KMS-11 (cell line): ENCODE results near the gene CCDC92B.

ENCODE experiments used
- H2AFZ ChIP-seq: fragments of 200-600 bp; sonication (generic); 2 replicates; pipeline ENCODE4 v1.6.1; 2016; ENCODE audit warnings: antibody characterized with exemption, mixed run types, low read depth
- H3K27ac ChIP-seq: fragments of 200-600 bp; sonication (generic); 2 replicates; pipeline ENCODE4 v1.6.1; 2016; ENCODE audit warnings: mild to moderate bottlenecking, mixed run types
- H3K27me3 ChIP-seq: fragments of 200-600 bp; sonication (generic); 2 replicates; pipeline ENCODE4 v1.6.1; 2017; ENCODE audit warnings: mild to moderate bottlenecking, low read depth, mixed run types, moderate library complexity; ENCODE audit not compliant: insufficient read depth
- H3K36me3 ChIP-seq: fragments of 200-600 bp; sonication (generic); 2 replicates; pipeline ENCODE4 v1.6.1; 2017; ENCODE audit warnings: mild to moderate bottlenecking, mixed run types; ENCODE audit not compliant: insufficient read depth
- H3K4me1 ChIP-seq: fragments of 200-600 bp; sonication (generic); 2 replicates; pipeline ENCODE4 v1.6.1; 2016; ENCODE audit warnings: mild to moderate bottlenecking, low read depth, mixed run types; ENCODE audit not compliant: poor library complexity, severe bottlenecking
- H3K4me2 ChIP-seq: fragments of 200-600 bp; sonication (generic); 2 replicates; pipeline ENCODE4 v1.7.0; 2016; ENCODE audit warnings: mild to moderate bottlenecking, mixed run types
- H3K4me3 ChIP-seq: fragments of 200-600 bp; sonication (generic); IDR thresholded peaks from 2 replicates; pipeline ENCODE4 v1.6.1; 2017; ENCODE audit warnings: low read depth, low read length, mixed read lengths; ENCODE audit not compliant: insufficient read depth
- H3K79me2 ChIP-seq: fragments of 200-600 bp; sonication (generic); 2 replicates; pipeline ENCODE4 v1.6.1; 2016; ENCODE audit warnings: low read depth, mixed run types; ENCODE audit not compliant: insufficient read depth
- H3K9ac ChIP-seq: fragments of 200-600 bp; sonication (generic); 2 replicates; pipeline ENCODE4 v1.6.1; 2016; ENCODE audit warnings: mild to moderate bottlenecking, mixed run types
- H4K20me1 ChIP-seq: fragments of 200-600 bp; sonication (generic); 2 replicates; pipeline ENCODE4 v1.6.1; 2016; ENCODE audit warnings: mild to moderate bottlenecking, mixed run types; ENCODE audit not compliant: insufficient read depth
- TF ChIP-seq, protein P1 (sequence below): fragments of 200-600 bp; sonication (generic); conservative IDR thresholded peaks from 2 replicates; pipeline ENCODE4 v1.6.1; 2017; ENCODE audit warnings: low read depth, mild to moderate bottlenecking, antibody characterized with exemption, low read length, moderate library complexity, mixed read lengths

CCDC92B gene

DNA sequence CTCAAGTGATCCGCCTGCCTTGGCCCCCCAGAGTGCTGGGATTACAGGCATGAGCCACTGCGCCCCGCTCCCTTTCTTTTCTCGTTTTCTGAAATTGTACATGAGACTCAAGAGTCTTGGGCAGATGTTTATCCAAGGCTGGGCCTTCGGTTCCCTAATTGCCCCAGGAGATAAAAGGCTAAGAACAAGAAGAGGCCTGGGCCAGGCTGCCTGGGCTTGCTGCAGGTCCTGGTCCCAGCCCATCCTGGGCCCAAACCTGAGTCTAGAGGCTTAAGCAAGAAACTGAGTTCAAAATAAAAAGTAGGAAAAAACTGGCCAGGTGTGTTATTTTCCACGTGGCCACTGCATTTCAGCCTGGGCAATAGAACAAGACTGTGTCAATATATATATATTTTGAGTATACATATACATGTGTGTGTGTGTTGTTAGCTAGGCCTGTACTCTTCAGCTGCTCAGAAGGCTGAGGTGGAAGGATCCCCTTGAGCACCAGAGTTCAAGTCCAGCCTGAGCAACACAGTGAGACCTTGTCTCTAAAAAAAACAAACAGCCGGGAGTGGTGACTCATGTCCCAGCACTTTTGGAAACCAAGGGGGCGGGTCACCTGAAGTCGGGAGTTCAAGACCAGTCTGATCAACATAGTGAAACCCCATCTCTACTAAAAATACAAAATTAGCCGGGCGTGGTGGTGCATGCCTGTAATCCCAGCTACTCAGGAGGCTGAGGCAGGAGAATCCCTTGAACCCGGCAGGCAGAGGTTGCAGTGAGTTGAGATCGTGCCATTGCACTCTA lies 31.1 kb downstream of the CCDC92B start:
- H4K20me1 ChIP-seq = no peaks in the 10 kb centered on the region
- no peak overlapping the region for H3K4me3 ChIP-seq
- H3K9ac ChIP-seq = no peak overlapping the region
- H3K4me2 ChIP-seq = no peak overlapping the region
- H3K4me1 ChIP-seq = no peaks in the 10 kb centered on the region
- H3K27ac ChIP-seq = no peak overlapping the region
- TF ChIP-seq, protein P1, sequence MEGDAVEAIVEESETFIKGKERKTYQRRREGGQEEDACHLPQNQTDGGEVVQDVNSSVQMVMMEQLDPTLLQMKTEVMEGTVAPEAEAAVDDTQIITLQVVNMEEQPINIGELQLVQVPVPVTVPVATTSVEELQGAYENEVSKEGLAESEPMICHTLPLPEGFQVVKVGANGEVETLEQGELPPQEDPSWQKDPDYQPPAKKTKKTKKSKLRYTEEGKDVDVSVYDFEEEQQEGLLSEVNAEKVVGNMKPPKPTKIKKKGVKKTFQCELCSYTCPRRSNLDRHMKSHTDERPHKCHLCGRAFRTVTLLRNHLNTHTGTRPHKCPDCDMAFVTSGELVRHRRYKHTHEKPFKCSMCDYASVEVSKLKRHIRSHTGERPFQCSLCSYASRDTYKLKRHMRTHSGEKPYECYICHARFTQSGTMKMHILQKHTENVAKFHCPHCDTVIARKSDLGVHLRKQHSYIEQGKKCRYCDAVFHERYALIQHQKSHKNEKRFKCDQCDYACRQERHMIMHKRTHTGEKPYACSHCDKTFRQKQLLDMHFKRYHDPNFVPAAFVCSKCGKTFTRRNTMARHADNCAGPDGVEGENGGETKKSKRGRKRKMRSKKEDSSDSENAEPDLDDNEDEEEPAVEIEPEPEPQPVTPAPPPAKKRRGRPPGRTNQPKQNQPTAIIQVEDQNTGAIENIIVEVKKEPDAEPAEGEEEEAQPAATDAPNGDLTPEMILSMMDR = no peak
- H3K36me3 ChIP-seq = no peaks in the 10 kb centered on the region
- H3K27me3 ChIP-seq = no peaks in the 10 kb centered on the region
- H2AFZ ChIP-seq = no peak overlapping the region
- H3K79me2 ChIP-seq = no peaks in the 10 kb centered on the region

GRCh38 chr17:2716649-2717048 lies 32.8 kb downstream of the CCDC92B start:
- Histone ChIP-seq H2AFZ (no peak overlapping the region), H3K79me2 (peaks cover 5% of the 10 kb centered on the region; the same call in 1 of the 2 replicates), H3K9ac (no peak overlapping the region), H3K27me3 (no peaks in the 10 kb centered on the region), H3K4me2 (no peak overlapping the region), H3K27ac (no peak overlapping the region), H3K4me1 (no peaks in the 10 kb centered on the region), H4K20me1 (no peaks in the 10 kb centered on the region), H3K36me3 (no peaks in the 10 kb centered on the region), H3K4me3 (no peak overlapping the region)
- TF ChIP-seq, protein P1 = no peak

DNA sequence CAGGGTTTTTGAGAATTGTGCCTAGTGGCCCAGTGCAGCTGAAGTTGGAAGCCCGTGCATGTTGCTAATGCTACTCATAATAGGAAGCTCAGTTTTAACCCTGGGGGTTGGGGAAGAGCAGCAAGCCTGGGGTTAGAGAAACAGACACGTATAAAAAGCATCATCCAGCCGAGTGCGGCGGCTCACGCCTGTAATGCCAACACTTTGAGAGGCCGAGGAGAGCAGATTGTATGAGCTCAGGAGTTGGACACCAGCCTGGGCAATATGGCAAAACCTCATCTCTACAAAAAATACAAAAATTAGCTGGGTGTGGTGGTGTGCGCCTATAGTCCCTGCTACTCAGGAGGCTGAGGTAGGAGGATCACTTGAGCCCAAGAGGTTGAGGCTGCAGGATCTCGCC lies 35.6 kb downstream of the CCDC92B start:
- no peaks in the 10 kb centered on the region for H3K36me3 ChIP-seq
- no peaks in the 10 kb centered on the region; the same call in 1 of the 2 replicates for H4K20me1 ChIP-seq
- no peak overlapping the region for H3K9ac ChIP-seq
- no peak overlapping the region for H3K27ac ChIP-seq
- TF ChIP-seq, protein P1 = no peak
- no peak overlapping the region for H3K4me2 ChIP-seq
- H3K4me1 ChIP-seq = peaks cover 11% of the 10 kb centered on the region
- no peaks in the 10 kb centered on the region for H3K27me3 ChIP-seq
- H3K79me2 ChIP-seq = peaks cover 26% of the 10 kb centered on the region
- H3K4me3 ChIP-seq = no peak overlapping the region
- H2AFZ ChIP-seq = no peak overlapping the region

DNA sequence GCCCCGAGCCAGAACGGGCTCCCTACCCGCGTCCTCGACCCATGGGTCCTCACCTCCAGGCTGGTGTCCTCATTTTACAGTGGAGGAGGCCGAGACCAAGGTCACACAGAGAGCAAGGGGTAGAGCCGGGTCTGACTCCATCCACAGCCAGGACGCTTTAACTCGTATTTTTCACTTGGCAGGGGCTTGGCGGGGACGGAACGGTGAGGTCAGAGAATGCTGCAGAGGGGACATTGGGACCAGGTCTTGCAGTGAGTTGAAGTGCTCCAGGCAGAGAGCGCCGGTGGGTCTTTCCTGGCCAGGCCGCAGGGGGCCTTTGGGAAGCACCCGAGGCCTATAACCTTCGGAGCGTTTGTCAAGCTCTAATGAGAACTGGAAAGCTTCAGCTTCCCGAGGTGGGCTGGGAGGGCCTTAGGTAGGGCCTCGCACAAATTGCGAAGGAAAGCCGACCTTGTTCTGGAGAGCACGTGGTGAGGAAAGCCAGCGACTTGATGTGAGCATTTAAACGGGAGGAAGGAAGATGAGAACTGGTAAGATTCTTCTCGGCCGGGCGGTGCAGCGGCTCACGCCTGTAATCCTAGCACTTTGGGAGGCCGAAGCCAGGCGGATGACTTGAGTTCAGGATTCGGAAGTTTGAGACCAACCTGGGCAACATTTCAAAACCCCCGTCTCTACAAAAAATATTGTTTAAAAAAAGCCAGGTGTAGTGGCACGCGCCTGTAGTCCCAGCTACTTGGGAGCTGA lies 37.0 kb downstream of the CCDC92B start:
- TF ChIP-seq, protein P1 = no peak
- Histone ChIP-seq H3K27ac (no peak overlapping the region), H3K4me1 (peaks cover 11% of the 10 kb centered on the region), H2AFZ (peak overlapping the region; percentile 75), H3K79me2 (peaks cover 40% of the 10 kb centered on the region), H3K4me2 (peak overlapping the region; percentile 54), H3K27me3 (no peaks in the 10 kb centered on the region), H3K36me3 (no peaks in the 10 kb centered on the region), H4K20me1 (peaks cover 6% of the 10 kb centered on the region; the same call in 1 of the 2 replicates), H3K4me3 (no peak overlapping the region), H3K9ac (peak overlapping the region; percentile 79; the same call in 1 of the 2 replicates)
